AG04450 (cell line): ENCODE results near the gene HIGD1C. TPM values are rescaled to one million over a fixed set of nuclear protein-coding genes. Genes with fewer than 3 reads are reported as not detected.
"Not testable (repeated sequence)": the region's sequence is repeated elsewhere in the genome, so short reads cannot be mapped to it uniquely, and the experiment has no call there.

ENCODE experiments used
- CTCF ChIA-PET: fragments of 300-600, 350-600 bp; formaldehyde crosslinking; extraction: SDS; loops from one replicate; lab custom pipeline; 2022; ENCODE audit warnings: antibody characterized with exemption, inconsistent platforms; lab: Charles Lee
- POLR2A ChIA-PET: fragments of 350-600 bp; formaldehyde crosslinking; extraction: SDS; loops from one replicate; lab custom pipeline; 2021; ENCODE audit warnings: antibody characterized with exemption, inconsistent platforms; lab: Yijun Ruan, JAX
- DNase-seq: peaks from one replicate; pipeline ENCODE4 v3.0.0-alpha.2; 2011; ENCODE audit warnings: low read depth, low spot score
- H3K27ac ChIP-seq: one replicate; pipeline ENCODE4 v1.5.1; 2012; ENCODE audit warnings: low read depth, low read length, control low read depth
- H3K27me3 ChIP-seq: one replicate; pipeline ENCODE4 v1.6.0; 2012; ENCODE audit warnings: low read length; ENCODE audit not compliant: control insufficient read depth, insufficient read depth
- H3K4me3 ChIP-seq: 2 replicates; pipeline ENCODE4 v1.5.1; 2011; ENCODE audit warnings: mild to moderate bottlenecking, low read depth, low read length, control low read depth
- H3K9me3 ChIP-seq: 2 replicates; pipeline ENCODE4 v1.5.1; 2012; ENCODE audit warnings: low read length; ENCODE audit not compliant: control insufficient read depth, insufficient read depth
- CTCF ChIP-seq: IDR thresholded peaks from 2 replicates; pipeline ENCODE4 v1.5.1; 2011; ENCODE audit warnings: low read depth, low read length, control low read depth, inconsistent platforms
- polyA plus RNA-seq: library from polyadenylated mRNA; depleted of rRNA; stranded (reverse); fragments of >200 nt; gene quantifications from 2 replicates; pipeline ENCODE4 v1.2.3, GENCODE V29; 2011

Gene HIGD1C
- polyA plus RNA-seq, 1 experiment, result not detected

DNA sequence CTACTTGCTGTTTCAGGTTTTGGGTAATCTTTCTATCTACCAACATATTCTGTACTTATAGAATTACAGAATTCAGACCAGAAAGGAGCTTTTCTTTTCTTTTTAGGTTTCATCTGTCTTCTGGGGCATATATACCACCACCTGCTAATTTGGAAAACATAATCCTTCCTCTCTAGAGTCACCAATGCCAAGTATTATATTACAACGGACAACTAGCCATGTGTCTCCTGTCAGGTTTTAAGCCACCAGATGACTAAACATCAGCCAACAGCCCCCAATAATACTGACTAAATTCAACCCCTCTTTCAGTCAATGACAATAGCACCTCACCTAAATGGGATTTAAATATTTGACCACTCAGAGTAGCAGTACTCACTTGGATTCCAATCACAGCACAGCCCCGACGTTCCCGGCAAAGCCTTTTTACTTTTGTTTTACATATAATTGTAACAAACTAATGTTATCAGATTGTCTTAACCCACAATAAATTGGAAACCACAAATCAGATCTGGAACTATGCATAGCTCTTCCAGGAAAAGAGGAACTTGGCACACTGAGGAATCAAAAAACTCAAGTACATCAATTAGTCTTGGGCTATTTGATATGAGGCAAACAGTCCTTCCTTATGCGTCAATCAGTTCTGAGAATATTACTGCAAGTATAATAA lies 60.4 kb downstream of the HIGD1C start:
- POLR2A ChIA-PET, result interaction anchor here (0.6 to 0.8 kb wide), 2 partner anchors 12 to 23 kb away, joined by 3 to 5 read pairs; no protein-coding TSS in a partner anchor
- CTCF ChIA-PET, result interaction anchor here (1.4 kb wide), 1 partner anchor 9 kb away, joined by 3 read pairs; no protein-coding TSS in a partner anchor

GRCh38 chr12:51013441-51013840 lies 61.1 kb downstream of the HIGD1C start:
- Histone ChIP-seq H3K27me3 (no peaks in the 10 kb centered on the region), H3K9me3 (no peaks in the 10 kb centered on the region), H3K27ac (no peak overlapping the region), H3K4me3 (no peak overlapping the region)
- POLR2A ChIA-PET, result interaction anchor here (0.5 to 0.8 kb wide), 3 partner anchors 11 to 281 kb away, joined by 3 to 5 read pairs (median 5); no protein-coding TSS in a partner anchor
- DNase-seq, result no peak
- TF ChIP-seq CTCF, result no peak
- CTCF ChIA-PET, result interaction anchor here (1.4 kb wide), 1 partner anchor 8 kb away, joined by 3 read pairs; no protein-coding TSS in a partner anchor

More for the DNA sequence above, 60.4 kb downstream of the HIGD1C start:
- Histone ChIP-seq H3K27me3 (no peaks in the 10 kb centered on the region), H3K4me3 (no peak overlapping the region), H3K27ac (no peak overlapping the region), H3K9me3 (no peaks in the 10 kb centered on the region)
- no peak for TF ChIP-seq CTCF
- no peak for DNase-seq

- DNase-seq, H3K27ac ChIP-seq, POLR2A ChIA-PET, H3K4me3 ChIP-seq, H3K27me3 ChIP-seq, CTCF ChIA-PET, H3K9me3 ChIP-seq: not testable (repeated sequence)
Measured at GRCh38 chr12:51014467-51014866, 62.1 kb downstream of the HIGD1C start.

DNA sequence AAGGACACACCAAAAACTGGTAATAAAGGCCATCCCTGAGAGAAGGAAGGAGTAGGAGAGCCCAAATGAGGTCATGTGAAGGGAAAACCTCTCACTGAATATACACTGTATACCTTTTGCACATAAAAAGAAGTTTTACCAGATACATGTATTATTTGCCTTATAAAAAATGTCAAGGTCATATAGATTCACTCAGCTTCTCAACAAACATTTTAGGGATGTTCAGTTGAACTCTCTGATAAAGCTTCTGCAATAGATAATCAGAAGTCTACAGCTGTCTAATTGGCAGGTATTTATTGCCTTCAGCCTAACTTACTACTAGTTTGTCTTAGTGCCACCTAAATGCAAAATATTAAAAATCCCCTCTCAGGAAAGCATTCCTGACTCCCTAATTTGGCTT lies 65.1 kb downstream of the HIGD1C start:
- Histone ChIP-seq H3K27ac (no peak overlapping the region), H3K4me3 (no peak overlapping the region), H3K9me3 (no peaks in the 10 kb centered on the region), H3K27me3 (no peaks in the 10 kb centered on the region)
- ChIA-PET CTCF (interaction anchor here (0.7 kb wide), 1 partner anchor 1490 kb away, joined by 3 read pairs; no protein-coding TSS in a partner anchor), POLR2A (no interaction called here)
- no peak for TF ChIP-seq CTCF
- no peak for DNase-seq

DNA sequence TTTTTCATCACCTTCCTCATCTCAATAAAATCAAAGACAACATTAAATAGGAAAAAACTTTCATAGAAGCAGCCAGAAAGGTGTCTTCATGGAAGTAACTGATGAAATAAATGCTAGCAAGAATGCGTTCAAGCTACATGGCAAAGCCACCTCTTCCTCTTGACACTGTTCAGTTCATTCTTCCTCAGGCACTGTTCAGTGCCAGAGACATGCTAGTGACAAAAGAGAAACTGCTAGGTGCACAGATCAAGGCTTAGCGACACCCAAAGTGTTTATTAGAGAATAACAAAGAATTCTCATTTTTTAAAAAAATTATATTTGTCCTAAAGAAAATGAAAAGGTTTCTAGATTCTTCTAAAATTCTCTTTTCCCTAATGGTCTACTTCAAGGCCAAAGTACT lies 66.6 kb downstream of the HIGD1C start:
- Histone ChIP-seq H3K9me3 (no peaks in the 10 kb centered on the region), H3K4me3 (no peak overlapping the region), H3K27me3 (no peaks in the 10 kb centered on the region), H3K27ac (no peak overlapping the region)
- no peak for TF ChIP-seq CTCF
- CTCF ChIA-PET, result no interaction called here
- POLR2A ChIA-PET, result no interaction called here
- DNase-seq, result no peak
